CD4-positive, alpha-beta T cell (primary cell): ENCODE measurements around the gene EIF3J. TPM values are rescaled to one million over a fixed set of nuclear protein-coding genes. Genes with fewer than 3 reads are reported as not detected.

Experiments
- ATAC-seq: fragments of 200-7000 bp; cut with Tn5 transposase; one replicate; pipeline ENCODE4 v1.10.0; 2022; ENCODE audit warnings: mild to moderate bottlenecking; ENCODE audit not compliant: poor library complexity
- CTCF ChIA-PET: fragments of 350-600 bp; sonication (Branson Sonifier 250); formaldehyde crosslinking; loops from one replicate; lab custom pipeline; 2021; ENCODE audit warnings: antibody characterized with exemption, inconsistent platforms; lab: Charles Lee
- POLR2A ChIA-PET: fragments of 350-600 bp; sonication (Branson Sonifier 250); formaldehyde crosslinking; loops from one replicate; lab custom pipeline; 2021; ENCODE audit warnings: antibody characterized with exemption, inconsistent platforms; lab: Charles Lee
- DNase-seq, 14 experiments: peaks; one replicate each; pipeline ENCODE4 v3.0.0-alpha.2; 2013 to 2020; ENCODE audit warnings: mixed read lengths in 2 of 14
- H3K27ac ChIP-seq, 2 donors: one replicate each; pipeline versions ENCODE4 v1.5.1 to v1.7.0; 2013; ENCODE audit warnings: low read length in 2 of 2, low read depth in 1 of 2, mild to moderate bottlenecking in 1 of 2
- H3K27me3 ChIP-seq, 2 experiments: 1 replicate in 1 of 2; 2 replicates in 1 of 2; pipeline versions ENCODE4 v1.6.1 to v1.7.0; 2013; ENCODE audit warnings: low read length in 2 of 2, control low read depth in 1 of 2, mild to moderate bottlenecking in 1 of 2, moderate library complexity in 1 of 2; ENCODE audit not compliant: insufficient read depth in 2 of 2, control insufficient read depth in 1 of 2
- H3K36me3 ChIP-seq: one replicate; pipeline ENCODE4 v1.6.1; 2013; ENCODE audit warnings: low read length, control low read depth; ENCODE audit not compliant: insufficient read depth
- H3K4me1 ChIP-seq: one replicate; pipeline ENCODE4 v1.6.1; 2013; ENCODE audit warnings: low read length, control low read depth; ENCODE audit not compliant: insufficient read depth
- H3K4me3 ChIP-seq: one replicate; pipeline ENCODE4 v1.5.1; 2013; ENCODE audit warnings: mild to moderate bottlenecking, low read length, moderate library complexity
- H3K9me3 ChIP-seq, 2 experiments: 1 replicate in 1 of 2; 2 replicates in 1 of 2; pipeline versions ENCODE4 v1.6.1 to v1.7.0; 2013; ENCODE audit warnings: low read length in 2 of 2, mild to moderate bottlenecking in 2 of 2, control low read depth in 1 of 2, moderate library complexity in 1 of 2; ENCODE audit not compliant: control insufficient read depth in 1 of 2, insufficient read depth in 1 of 2
- H3K27ac Mint-ChIP-seq: one replicate; pipeline ENCODE4 v1.8.0; 2020; ENCODE audit warnings: mixed read lengths
- H3K27me3 Mint-ChIP-seq: one replicate; pipeline ENCODE4 v1.8.0; 2021; ENCODE audit warnings: mixed read lengths
- H3K36me3 Mint-ChIP-seq: one replicate; pipeline ENCODE4 v1.8.0; 2021; ENCODE audit warnings: low read depth, mixed read lengths
- H3K4me1 Mint-ChIP-seq: one replicate; pipeline ENCODE4 v1.8.0; 2021; ENCODE audit warnings: low read depth, mixed read lengths
- H3K4me3 Mint-ChIP-seq: one replicate; pipeline ENCODE4 v1.8.0; 2020; ENCODE audit warnings: mild to moderate bottlenecking, mixed read lengths
- H3K9me3 Mint-ChIP-seq: one replicate; pipeline ENCODE4 v1.8.0; 2020; ENCODE audit warnings: mixed read lengths
- CTCF ChIP-seq: fragments of 200-600 bp; IDR thresholded peaks from one replicate; pipeline ENCODE4 v1.8.0; 2022; ENCODE audit warnings: antibody characterized with exemption, mild to moderate bottlenecking
- intact Hi-C, 2 experiments: fragments of 100-400 bp; cut with DNase I in 1 of 2; cut with micrococcal nuclease in 1 of 2; formaldehyde crosslinking; loops; one replicate each; pipeline versions ENCODE4 v1.15.1 to v1.9.0; 2023 to 2025; cut with DNase I, micrococcal nuclease
- total RNA-seq, 174 experiments: library from RNA in 2 of 174; stranded (reverse) in 2 of 174; gene quantifications; one replicate each; pipeline ENCODE4 v1.2.3 and lab custom pipeline; 2021 to 2026

The EIF3J gene
- total RNA-seq, 2 experiments from 2014 or later = 67.6 to 69.2 TPM

GRCh38 chr15:44565387-44566154 is 28.6 kb downstream of the EIF3J start:
- H3K27ac Mint-ChIP-seq = peak overlapping the region; percentile 17
- no peaks in the 10 kb centered on the region for H3K9me3 Mint-ChIP-seq
- Histone ChIP-seq H3K27ac (no peak overlapping the region), H3K36me3 (peaks cover 85% of the 10 kb centered on the region), H3K27me3 (no peaks in the 10 kb centered on the region), H3K9me3 (peaks cover 0 to 5% of the 10 kb centered on the region in 2 experiments), H3K4me1 (peaks cover 3% of the 10 kb centered on the region), H3K4me3 (no peak overlapping the region)
- CTCF ChIA-PET = no interaction called here
- intact Hi-C loops = no loop called here
- no peak overlapping the region for H3K4me3 Mint-ChIP-seq
- DNase-seq (no peak), ATAC-seq (no peak)
- no peak for TF ChIP-seq CTCF
- H3K36me3 Mint-ChIP-seq = peaks cover 89% of the 10 kb centered on the region
- H3K4me1 Mint-ChIP-seq = peaks cover 13% of the 10 kb centered on the region
- POLR2A ChIA-PET = no interaction called here
- no peaks in the 10 kb centered on the region for H3K27me3 Mint-ChIP-seq

GRCh38 chr15:44566155-44566540 is 29.2 kb downstream of the EIF3J start:
- peaks cover 7% of the 10 kb centered on the region for H3K4me1 Mint-ChIP-seq
- Histone ChIP-seq H3K9me3 (peaks cover 0 to 5% of the 10 kb centered on the region in 2 experiments), H3K27ac (no peak overlapping the region), H3K4me1 (no peaks in the 10 kb centered on the region), H3K36me3 (peaks cover 87% of the 10 kb centered on the region), H3K4me3 (no peak overlapping the region), H3K27me3 (no peaks in the 10 kb centered on the region)
- no peak for DNase-seq
- peaks cover 89% of the 10 kb centered on the region for H3K36me3 Mint-ChIP-seq
- H3K4me3 Mint-ChIP-seq = no peak overlapping the region
- no peak for TF ChIP-seq CTCF
- no peaks in the 10 kb centered on the region for H3K27me3 Mint-ChIP-seq
- peak overlapping the region; percentile 17 for H3K27ac Mint-ChIP-seq
- CTCF ChIA-PET = no interaction called here
- no peak for ATAC-seq
- intact Hi-C loops = no loop called here
- POLR2A ChIA-PET = no interaction called here
- H3K9me3 Mint-ChIP-seq = no peaks in the 10 kb centered on the region

GRCh38 chr15:44568338-44568737 is 31.4 kb downstream of the EIF3J start:
- Histone ChIP-seq H3K27ac (no peak overlapping the region), H3K4me3 (no peak overlapping the region), H3K9me3 (peaks cover 0 to 5% of the 10 kb centered on the region in 2 experiments), H3K27me3 (no peaks in the 10 kb centered on the region), H3K36me3 (peaks cover 77% of the 10 kb centered on the region), H3K4me1 (no peaks in the 10 kb centered on the region)
- intact Hi-C loops = no loop called here
- ATAC-seq (no peak), DNase-seq (no peak)
- ChIA-PET CTCF (no interaction called here), POLR2A (no interaction called here)
- H3K9me3 Mint-ChIP-seq = no peaks in the 10 kb centered on the region
- no peak overlapping the region for H3K4me3 Mint-ChIP-seq
- no peaks in the 10 kb centered on the region for H3K27me3 Mint-ChIP-seq
- H3K27ac Mint-ChIP-seq = no peak overlapping the region
- no peaks in the 10 kb centered on the region for H3K4me1 Mint-ChIP-seq
- TF ChIP-seq CTCF = no peak
- H3K36me3 Mint-ChIP-seq = peaks cover 81% of the 10 kb centered on the region
